Activated T-cell treated with anti-CD3 and anti-CD28 coated beads, Interleukin-2, amount 50 U/mL, for 4 hours (primary cell): ENCODE results near the gene HK1. TPM values are rescaled to one million over a fixed set of nuclear protein-coding genes. Genes with fewer than 3 reads are reported as not detected.

Source experiments
- total RNA-seq, 3 donors: library from RNA; stranded (reverse); gene quantifications; one replicate each; pipeline ENCODE4 v1.2.1, GENCODE V29; 2021

Gene HK1
- total RNA-seq, 3 donors from 2014 or later: 147 to 169 (median 165) TPM

Other genes with a start within 250 kb of the HK1 start
- gene SRGN, start 190.4 kb upstream of the HK1 start, total RNA-seq: 100 to 1,000 TPM; 455 to 725 (median 567) TPM
- 10 to 100 TPM; 25.9 to 30.5 (median 29.9) TPM for gene VPS26A, start 154.3 kb upstream of the HK1 start, total RNA-seq
- gene SUPV3L1, start 98.3 kb upstream of the HK1 start, total RNA-seq: 10 to 100 TPM; 62.3 to 70.0 (median 63.0) TPM
- under 1 TPM in 2 of 3 donors, not detected in 1; 0.05 to 0.54 TPM for gene HKDC1, start 58.2 kb upstream of the HK1 start, total RNA-seq
- gene TACR2, start 138.4 kb downstream of the HK1 start, total RNA-seq: under 1 TPM in 1 of 3 donors, not detected in 2; 0.11 TPM
- 1 to 10 TPM in 2 of 3 donors, under 1 TPM in 1; 0.86 to 1.8 (median 1.4) TPM for gene TSPAN15, start 173.0 kb downstream of the HK1 start, total RNA-seq